Loucy (cell line): Measurements from ENCODE around the gene CUEDC1.

Experiments used
- H2AFZ ChIP-seq: fragments of 200-600 bp; sonication (generic); 2 replicates; pipeline ENCODE4 v1.6.0; 2016; ENCODE audit warnings: antibody characterized with exemption, mild to moderate bottlenecking, low read length, moderate library complexity
- H3F3A ChIP-seq: fragments of 200-600 bp; 2 replicates; pipeline ENCODE4 v1.6.0; 2016; ENCODE audit warnings: antibody characterized with exemption, low read depth, mild to moderate bottlenecking
- H3K27me3 ChIP-seq: fragments of 200-600 bp; sonication (generic); 2 replicates; pipeline ENCODE4 v1.6.1; 2014; ENCODE audit warnings: low read length, mild to moderate bottlenecking; ENCODE audit not compliant: insufficient read depth, poor library complexity, severe bottlenecking
- H3K36me3 ChIP-seq: fragments of 200-600 bp; sonication (generic); 2 replicates; pipeline ENCODE4 v1.6.1; 2016; ENCODE audit warnings: low read length; ENCODE audit not compliant: insufficient read depth
- H3K4me1 ChIP-seq: fragments of 200-600 bp; sonication (generic); 2 replicates; pipeline ENCODE4 v1.5.1; 2014; ENCODE audit warnings: low read length, mild to moderate bottlenecking; ENCODE audit not compliant: insufficient read depth, poor library complexity, severe bottlenecking
- H3K4me2 ChIP-seq: fragments of 200-600 bp; sonication (generic); 2 replicates; pipeline ENCODE4 v1.6.0; 2014; ENCODE audit warnings: antibody characterized with exemption, low read length, low read depth, mild to moderate bottlenecking; ENCODE audit not compliant: poor library complexity, severe bottlenecking
- H3K4me3 ChIP-seq: fragments of 200-600 bp; sonication (generic); 2 replicates; pipeline ENCODE4 v1.5.1; 2014; ENCODE audit warnings: low read length, mild to moderate bottlenecking, mixed read lengths; ENCODE audit not compliant: poor library complexity, severe bottlenecking
- H3K79me2 ChIP-seq: fragments of 200-600 bp; sonication (generic); 2 replicates; pipeline ENCODE4 v1.6.1; 2014; ENCODE audit warnings: low read length; ENCODE audit not compliant: insufficient read depth
- H3K9ac ChIP-seq: fragments of 200-600 bp; sonication (generic); 2 replicates; pipeline ENCODE4 v1.6.0; 2014; ENCODE audit warnings: mild to moderate bottlenecking, low read depth, low read length, moderate library complexity; ENCODE audit not compliant: poor library complexity, severe bottlenecking
- H3K9me2 ChIP-seq: fragments of 200-600 bp; sonication (generic); replicated peaks from 2 replicates; pipeline ENCODE4 v1.6.1; 2016; ENCODE audit warnings: low read depth, low read length, mixed read lengths
- H3K9me3 ChIP-seq: fragments of 200-600 bp; sonication (generic); 2 replicates; pipeline ENCODE4 v1.6.1; 2014; ENCODE audit warnings: mild to moderate bottlenecking, antibody characterized with exemption, low read length, low read depth; ENCODE audit not compliant: insufficient read depth
- H4K20me1 ChIP-seq: fragments of 200-600 bp; sonication (generic); 2 replicates; pipeline ENCODE4 v1.6.0; 2014; ENCODE audit warnings: antibody characterized with exemption, low read length, mild to moderate bottlenecking; ENCODE audit not compliant: insufficient read depth, poor library complexity, severe bottlenecking
- CTCF ChIP-seq: fragments of 200-600 bp; sonication (generic); conservative IDR thresholded peaks from 2 replicates; pipeline ENCODE4 v1.5.1; 2014; ENCODE audit warnings: mild to moderate bottlenecking, antibody characterized with exemption, low read length
- EZH2phosphoT487 ChIP-seq: fragments of 200-600 bp; IDR thresholded peaks from 2 replicates; pipeline ENCODE4 v1.6.1; 2018; ENCODE audit warnings: antibody characterized with exemption, mild to moderate bottlenecking, moderate library complexity, borderline replicate concordance

CUEDC1 gene

GRCh38 chr17:57881143-57881542 lies 74.1 kb downstream of the CUEDC1 start:
- Histone ChIP-seq H3K79me2 (no peaks in the 10 kb centered on the region), H3K9me2 (no peaks in the 10 kb centered on the region), H3K4me3 (no peak overlapping the region), H3K4me2 (no peak overlapping the region), H3K9me3 (no peaks in the 10 kb centered on the region), H2AFZ (no peak overlapping the region), H4K20me1 (no peaks in the 10 kb centered on the region), H3K36me3 (no peaks in the 10 kb centered on the region), H3K27me3 (no peaks in the 10 kb centered on the region), H3F3A (0 out of 2 replicates have a peak, but pooled peaks cover 4% of the 10 kb centered on the region), H3K9ac (no peak overlapping the region), H3K4me1 (peaks cover 24% of the 10 kb centered on the region)
- TF ChIP-seq CTCF = no peak
- TF ChIP-seq EZH2phosphoT487 = no peak

GRCh38 chr17:57880086-57880456 lies 75.1 kb downstream of the CUEDC1 start:
- no peaks in the 10 kb centered on the region for H3K27me3 ChIP-seq
- H3K4me2 ChIP-seq = no peak overlapping the region
- H3K4me1 ChIP-seq = peaks cover 35% of the 10 kb centered on the region
- H2AFZ ChIP-seq = no peak overlapping the region
- no peaks in the 10 kb centered on the region for H3K9me2 ChIP-seq
- H3K79me2 ChIP-seq = no peaks in the 10 kb centered on the region
- H3K9ac ChIP-seq = no peak overlapping the region
- no peaks in the 10 kb centered on the region for H3K9me3 ChIP-seq
- H3F3A ChIP-seq = 0 out of 2 replicates have a peak, but pooled peaks cover 4% of the 10 kb centered on the region
- no peak for TF ChIP-seq EZH2phosphoT487
- TF ChIP-seq CTCF = no peak
- no peaks in the 10 kb centered on the region for H3K36me3 ChIP-seq
- no peak overlapping the region for H3K4me3 ChIP-seq
- no peaks in the 10 kb centered on the region for H4K20me1 ChIP-seq

- no peak for TF ChIP-seq EZH2phosphoT487
- no peak for TF ChIP-seq CTCF
- Histone ChIP-seq H3K79me2 (no peaks in the 10 kb centered on the region), H3K36me3 (no peaks in the 10 kb centered on the region), H3F3A (0 out of 2 replicates have a peak, but pooled peaks cover 4% of the 10 kb centered on the region), H3K4me3 (no peak overlapping the region), H3K9ac (no peak overlapping the region), H3K27me3 (no peaks in the 10 kb centered on the region), H3K4me2 (no peak overlapping the region), H3K4me1 (peaks cover 38% of the 10 kb centered on the region), H3K9me2 (no peaks in the 10 kb centered on the region), H2AFZ (no peak overlapping the region), H4K20me1 (no peaks in the 10 kb centered on the region), H3K9me3 (no peaks in the 10 kb centered on the region)
Measured at GRCh38 chr17:57879437-57880085, 75.7 kb downstream of the CUEDC1 start.
